ENCODE results near the gene GAS6. TPM values are rescaled to one million over a fixed set of nuclear protein-coding genes. Genes with fewer than 3 reads are reported as not detected.

Gene GAS6
- total and polyA plus RNA-seq, 2 donors (not counting 1 experiment from before 2014, with no cell fraction given): 0.25 to 0.78 TPM

- peaks cover 0 to 8% of the 10 kb centered on the region in 2 donors for H3K4me1 ChIP-seq (ENCODE audit: control insufficient read depth in 2 of 2, insufficient read depth in 2 of 2, low read length in 2 of 2)
- H3K9me3 Mint-ChIP-seq (ENCODE audit: insufficient read depth): peaks cover 5% of the 10 kb centered on the region
- WGBS (ENCODE audit: insufficient coverage): 35% methylated on average over 31 of the region's 31 CpGs
- no peaks in the 10 kb centered on the region for H3K36me3 ChIP-seq (replicated peaks in 1 of 2; ENCODE audit: control extremely low read depth in 1 of 2, control insufficient read depth in 1 of 2, extremely low read depth in 1 of 2, insufficient read depth in 2 of 2, low read length in 1 of 2)
- H3K27me3 ChIP-seq (replicated peaks in 1 of 4; ENCODE audit: control extremely low read depth in 1 of 4, control insufficient read depth in 3 of 4, insufficient read depth in 4 of 4, low read length in 3 of 4): peaks cover 0 to 44% (median 13%) of the 10 kb centered on the region in 4 experiments
- no peak overlapping the region for H3K4me3 Mint-ChIP-seq
- CTCF ChIA-PET: no interaction called here
- TF ChIP-seq EZH2 (IDR thresholded peaks at IDR 0.05; ENCODE audit: borderline replicate concordance, insufficient read depth, low read depth, low read length, poor library complexity, severe bottlenecking): no peak
- TF ChIP-seq, protein P1, sequence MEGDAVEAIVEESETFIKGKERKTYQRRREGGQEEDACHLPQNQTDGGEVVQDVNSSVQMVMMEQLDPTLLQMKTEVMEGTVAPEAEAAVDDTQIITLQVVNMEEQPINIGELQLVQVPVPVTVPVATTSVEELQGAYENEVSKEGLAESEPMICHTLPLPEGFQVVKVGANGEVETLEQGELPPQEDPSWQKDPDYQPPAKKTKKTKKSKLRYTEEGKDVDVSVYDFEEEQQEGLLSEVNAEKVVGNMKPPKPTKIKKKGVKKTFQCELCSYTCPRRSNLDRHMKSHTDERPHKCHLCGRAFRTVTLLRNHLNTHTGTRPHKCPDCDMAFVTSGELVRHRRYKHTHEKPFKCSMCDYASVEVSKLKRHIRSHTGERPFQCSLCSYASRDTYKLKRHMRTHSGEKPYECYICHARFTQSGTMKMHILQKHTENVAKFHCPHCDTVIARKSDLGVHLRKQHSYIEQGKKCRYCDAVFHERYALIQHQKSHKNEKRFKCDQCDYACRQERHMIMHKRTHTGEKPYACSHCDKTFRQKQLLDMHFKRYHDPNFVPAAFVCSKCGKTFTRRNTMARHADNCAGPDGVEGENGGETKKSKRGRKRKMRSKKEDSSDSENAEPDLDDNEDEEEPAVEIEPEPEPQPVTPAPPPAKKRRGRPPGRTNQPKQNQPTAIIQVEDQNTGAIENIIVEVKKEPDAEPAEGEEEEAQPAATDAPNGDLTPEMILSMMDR (IDR thresholded peaks at IDR 0.05): no peak
- peaks cover 6% of the 10 kb centered on the region for H3K4me1 Mint-ChIP-seq
- no peaks in the 10 kb centered on the region for H4K20me1 ChIP-seq (ENCODE audit: control insufficient read depth, insufficient read depth, low read length, poor library complexity, severe bottlenecking)
- no peak overlapping the region for H2AFZ ChIP-seq (ENCODE audit: insufficient read depth, low read depth, low read length, poor library complexity, severe bottlenecking)
- ATAC-seq (ENCODE audit: low read depth): no peak
- no peak overlapping the region for H3K27ac Mint-ChIP-seq
- no peak overlapping the region for H3K9ac ChIP-seq (ENCODE audit: low read length)
- H3K4me3 ChIP-seq (ENCODE audit: control extremely low read depth in 1 of 5, extremely low read depth in 1 of 5, insufficient read depth in 1 of 5, low read depth in 2 of 5, low read length in 4 of 5): no peak overlapping the region
- H3K4me2 ChIP-seq (replicated peaks; ENCODE audit: low read depth, low read length, poor library complexity, severe bottlenecking): no peak overlapping the region
- H3K79me2 ChIP-seq (ENCODE audit: control insufficient read depth, insufficient read depth, low read length): no peaks in the 10 kb centered on the region
- no peak overlapping the region for H3K27ac ChIP-seq (ENCODE audit: low read length in 2 of 2)
- intact Hi-C loops (cut with micrococcal nuclease): no loop called here
- peaks cover 31% of the 10 kb centered on the region for H3K27me3 Mint-ChIP-seq
- peaks cover 0 to 23% (median 0%) of the 10 kb centered on the region in 3 donors for H3K9me3 ChIP-seq (ENCODE audit: control extremely low read depth in 1 of 3, control insufficient read depth in 2 of 3, insufficient read depth in 1 of 3, low read length in 2 of 3)
- DNase-seq: no peak
- POLR2A ChIA-PET: no interaction called here
These were observed 9.5 kb downstream of the GAS6 start for GRCh38 chr13:113854238-113855011.

GRCh38 chr13:113853518-113854237 is 10.2 kb downstream of the GAS6 start:
- no peaks in the 10 kb centered on the region for H3K36me3 ChIP-seq (replicated peaks in 1 of 2; ENCODE audit: control extremely low read depth in 1 of 2, control insufficient read depth in 1 of 2, extremely low read depth in 1 of 2, insufficient read depth in 2 of 2, low read length in 1 of 2)
- H3K27ac Mint-ChIP-seq: no peak overlapping the region

More at GRCh38 chr13:113853518-113854237, 10.2 kb downstream of the GAS6 start:
- peaks cover 0 to 44% (median 14%) of the 10 kb centered on the region in 4 experiments for H3K27me3 ChIP-seq (replicated peaks in 1 of 4; ENCODE audit: control extremely low read depth in 1 of 4, control insufficient read depth in 3 of 4, insufficient read depth in 4 of 4, low read length in 3 of 4)
- CTCF ChIA-PET: no interaction called here
- Mint-ChIP-seq H3K27me3 (peaks cover 30% of the 10 kb centered on the region), H3K4me1 (peaks cover 6% of the 10 kb centered on the region), H3K9me3 (ENCODE audit: insufficient read depth) (peaks cover 3% of the 10 kb centered on the region), H3K4me3 (no peak overlapping the region)
- no peak overlapping the region for H3K9ac ChIP-seq (ENCODE audit: low read length)
- H3K79me2 ChIP-seq (ENCODE audit: control insufficient read depth, insufficient read depth, low read length): no peaks in the 10 kb centered on the region
- DNase-seq (no peak), ATAC-seq (ENCODE audit: low read depth) (no peak)
- no peak overlapping the region for H3K4me3 ChIP-seq (ENCODE audit: control extremely low read depth in 1 of 5, extremely low read depth in 1 of 5, insufficient read depth in 1 of 5, low read depth in 2 of 5, low read length in 4 of 5)
- no peak overlapping the region for H3K4me2 ChIP-seq (replicated peaks; ENCODE audit: low read depth, low read length, poor library complexity, severe bottlenecking)
- WGBS (ENCODE audit: insufficient coverage): 60% methylated on average over 11 of the region's 11 CpGs
- no peak overlapping the region for H2AFZ ChIP-seq (ENCODE audit: insufficient read depth, low read depth, low read length, poor library complexity, severe bottlenecking)
- intact Hi-C loops (cut with micrococcal nuclease): no loop called here
- POLR2A ChIA-PET: no interaction called here
- no peak for TF ChIP-seq EZH2 (IDR thresholded peaks at IDR 0.05; ENCODE audit: borderline replicate concordance, insufficient read depth, low read depth, low read length, poor library complexity, severe bottlenecking)
- TF ChIP-seq, protein P1 (IDR thresholded peaks at IDR 0.05): no peak
- peaks cover 0 to 27% (median 0%) of the 10 kb centered on the region in 3 donors for H3K9me3 ChIP-seq (ENCODE audit: control extremely low read depth in 1 of 3, control insufficient read depth in 2 of 3, insufficient read depth in 1 of 3, low read length in 2 of 3)
- no peaks in the 10 kb centered on the region for H4K20me1 ChIP-seq (ENCODE audit: control insufficient read depth, insufficient read depth, low read length, poor library complexity, severe bottlenecking)
- peaks cover 0 to 8% of the 10 kb centered on the region in 2 donors for H3K4me1 ChIP-seq (ENCODE audit: control insufficient read depth in 2 of 2, insufficient read depth in 2 of 2, low read length in 2 of 2)
- no peak overlapping the region for H3K27ac ChIP-seq (ENCODE audit: low read length in 2 of 2)
